OCI-LY3 (cell line): ENCODE measurements around the gene FGF16.

Source experiments
- EZH2phosphoT487 ChIP-seq: fragments of 200-600 bp; shearing (Covaris generic); IDR thresholded peaks from 2 replicates; pipeline ENCODE4 v1.6.1; 2018; ENCODE audit warnings: antibody characterized with exemption, mixed run types, low read depth
- TF ChIP-seq, protein P1 (sequence below): fragments of 200-600, 300-600 bp; sonication (generic); IDR thresholded peaks from 2 replicates; pipeline ENCODE4 v1.5.1; 2014; ENCODE audit warnings: antibody characterized with exemption, low read length, low read depth

DNA sequence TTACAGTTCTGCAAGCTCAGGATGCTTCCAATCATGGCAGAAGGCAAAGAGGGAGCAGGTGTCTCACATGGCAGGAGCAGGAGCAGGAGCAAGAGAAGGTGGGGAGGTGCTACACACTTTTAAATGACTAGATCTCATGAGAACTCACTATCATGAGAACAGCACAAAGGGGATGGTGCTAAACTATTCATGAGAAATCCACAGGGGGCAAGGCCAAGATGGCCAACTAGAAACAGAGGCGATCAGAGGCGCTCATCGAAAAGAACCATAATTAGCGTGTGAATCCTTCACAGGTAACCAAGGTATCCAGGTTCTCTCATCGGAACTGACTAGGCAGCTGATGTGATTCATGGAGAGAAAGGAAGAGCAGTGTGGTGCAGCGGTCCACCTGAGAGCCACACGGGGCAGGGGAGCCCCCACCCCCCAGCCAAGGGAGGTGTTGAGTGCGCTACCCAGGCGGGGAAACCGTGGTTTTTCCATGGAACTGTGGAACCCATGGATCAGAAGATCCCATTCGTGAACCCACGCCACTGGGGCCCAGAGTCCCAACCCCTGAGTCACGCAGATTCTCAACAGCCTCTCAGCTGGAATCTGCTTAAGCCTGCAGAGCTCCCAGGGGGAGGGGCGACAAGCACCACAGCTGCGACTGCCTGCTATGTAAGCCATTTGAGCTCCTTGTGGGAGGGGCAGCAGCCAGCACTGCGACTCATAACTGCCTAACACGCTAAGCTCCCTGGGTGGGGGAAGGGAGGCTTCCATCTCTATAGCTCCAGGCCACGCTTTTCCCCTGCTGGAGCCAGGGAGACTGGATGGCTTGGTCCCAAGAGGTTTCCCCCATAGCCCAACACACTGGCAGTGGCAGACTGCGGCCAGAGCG lies 46.7 kb downstream of the FGF16 start:
- TF ChIP-seq, protein P1, sequence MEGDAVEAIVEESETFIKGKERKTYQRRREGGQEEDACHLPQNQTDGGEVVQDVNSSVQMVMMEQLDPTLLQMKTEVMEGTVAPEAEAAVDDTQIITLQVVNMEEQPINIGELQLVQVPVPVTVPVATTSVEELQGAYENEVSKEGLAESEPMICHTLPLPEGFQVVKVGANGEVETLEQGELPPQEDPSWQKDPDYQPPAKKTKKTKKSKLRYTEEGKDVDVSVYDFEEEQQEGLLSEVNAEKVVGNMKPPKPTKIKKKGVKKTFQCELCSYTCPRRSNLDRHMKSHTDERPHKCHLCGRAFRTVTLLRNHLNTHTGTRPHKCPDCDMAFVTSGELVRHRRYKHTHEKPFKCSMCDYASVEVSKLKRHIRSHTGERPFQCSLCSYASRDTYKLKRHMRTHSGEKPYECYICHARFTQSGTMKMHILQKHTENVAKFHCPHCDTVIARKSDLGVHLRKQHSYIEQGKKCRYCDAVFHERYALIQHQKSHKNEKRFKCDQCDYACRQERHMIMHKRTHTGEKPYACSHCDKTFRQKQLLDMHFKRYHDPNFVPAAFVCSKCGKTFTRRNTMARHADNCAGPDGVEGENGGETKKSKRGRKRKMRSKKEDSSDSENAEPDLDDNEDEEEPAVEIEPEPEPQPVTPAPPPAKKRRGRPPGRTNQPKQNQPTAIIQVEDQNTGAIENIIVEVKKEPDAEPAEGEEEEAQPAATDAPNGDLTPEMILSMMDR, result no peak
- no peak for TF ChIP-seq EZH2phosphoT487
